ENCODE data around the gene SLC25A21.
"Not testable (repeated sequence)": the region's sequence is repeated elsewhere in the genome, so short reads cannot be mapped to it uniquely, and the experiment has no call there.

Gene SLC25A21

GRCh38 chr14:36884049-36884448, 288.4 kb downstream of the SLC25A21 start:
- no peak for TF ChIP-seq POLR2AphosphoS5 (IDR thresholded peaks at IDR 0.05; ENCODE audit: borderline replicate concordance, low read depth, low read length)
- Histone ChIP-seq H3K9ac (ENCODE audit: insufficient read length) (no peak overlapping the region), H3K27ac (no peak overlapping the region), H3K9me3 (ENCODE audit: low read depth, low read length) (no peaks in the 10 kb centered on the region; the same call in 1 of the 2 replicates), H3K4me3 (no peak overlapping the region), H3K36me3 (ENCODE audit: insufficient read depth, low read length) (no peaks in the 10 kb centered on the region)
- no peak for DNase-seq (ENCODE audit: low read depth, low spot score)

DNA sequence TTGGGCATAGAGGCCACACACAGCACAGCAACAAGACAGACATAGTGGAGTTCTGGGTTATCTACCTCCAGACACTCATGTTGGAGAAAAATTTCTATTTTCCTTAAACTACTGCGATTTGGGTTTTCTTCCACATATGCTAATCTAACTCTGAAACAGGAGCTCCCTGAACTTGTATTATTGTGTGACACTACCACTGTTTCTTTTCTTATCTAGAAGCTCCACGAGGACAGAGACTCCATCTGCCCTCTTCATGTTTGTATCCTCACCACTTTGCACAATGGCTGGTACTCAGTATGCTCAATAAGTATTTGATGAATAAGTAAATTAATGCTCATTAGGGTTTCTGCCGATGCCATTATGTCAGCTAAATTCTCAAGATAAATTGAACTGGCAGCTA, 292.1 kb downstream of the SLC25A21 start:
- H3K27ac ChIP-seq: no peak overlapping the region
- DNase-seq (ENCODE audit: low read depth, low spot score): no peak
- TF ChIP-seq POLR2AphosphoS5 (IDR thresholded peaks at IDR 0.05; ENCODE audit: borderline replicate concordance, low read depth, low read length) (no peak), FOXP2 (optimal IDR thresholded peaks at IDR 0.05; ENCODE audit: control extremely low read depth, extremely low read length, insufficient read depth) (no peak), EZH2 (IDR thresholded peaks at IDR 0.05) (no peak)
- H3K36me3 ChIP-seq (ENCODE audit: insufficient read depth, low read length): no peaks in the 10 kb centered on the region
- no peak overlapping the region for H3K4me3 ChIP-seq
- H3K9me3 ChIP-seq (ENCODE audit: low read depth, low read length): no peaks in the 10 kb centered on the region; the same call in 1 of the 2 replicates
- H3K9ac ChIP-seq (ENCODE audit: insufficient read length): no peak overlapping the region

DNA sequence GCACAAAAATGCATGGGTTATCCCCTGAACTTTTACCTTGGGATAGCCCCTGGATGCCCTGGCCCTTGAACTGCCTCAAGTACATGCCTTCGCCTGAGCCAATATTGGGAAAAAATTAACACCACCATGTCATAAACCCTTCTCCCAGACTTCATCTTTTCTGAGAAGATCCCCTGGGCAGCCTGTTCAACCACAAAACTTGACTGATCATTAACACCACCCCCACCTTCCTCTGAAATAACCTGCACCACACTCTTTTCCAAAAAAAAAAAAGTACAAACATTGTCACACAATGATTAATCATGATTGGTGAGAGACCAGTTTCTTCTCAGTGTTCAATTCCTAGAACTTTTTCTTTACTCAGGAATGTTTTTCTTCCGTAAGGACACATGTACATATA, 292.8 kb downstream of the SLC25A21 start:
- no peak overlapping the region for H3K9ac ChIP-seq (ENCODE audit: insufficient read length)
- no peak overlapping the region for H3K27ac ChIP-seq
- H3K9me3 ChIP-seq (ENCODE audit: low read depth, low read length): no peaks in the 10 kb centered on the region; the same call in 1 of the 2 replicates
- no peak for DNase-seq (ENCODE audit: low read depth, low spot score)
- H3K36me3 ChIP-seq (ENCODE audit: insufficient read depth, low read length): no peaks in the 10 kb centered on the region
- no peak for TF ChIP-seq POLR2AphosphoS5 (IDR thresholded peaks at IDR 0.05; ENCODE audit: borderline replicate concordance, low read depth, low read length)
- no peak for TF ChIP-seq FOXP2 (optimal IDR thresholded peaks at IDR 0.05; ENCODE audit: control extremely low read depth, extremely low read length, insufficient read depth)
- no peak overlapping the region for H3K4me3 ChIP-seq

GRCh38 chr14:36874396-36875138, 297.8 kb downstream of the SLC25A21 start:
- Histone ChIP-seq H3K4me3 (no peak overlapping the region), H3K27ac (no peak overlapping the region), H3K36me3 (ENCODE audit: insufficient read depth, low read length) (no peaks in the 10 kb centered on the region), H3K9ac (ENCODE audit: insufficient read length) (no peak overlapping the region), H3K9me3 (ENCODE audit: low read depth, low read length) (no peaks in the 10 kb centered on the region)
- TF ChIP-seq POLR2AphosphoS5 (IDR thresholded peaks at IDR 0.05; ENCODE audit: borderline replicate concordance, low read depth, low read length): no peak
- TF ChIP-seq FOXP2 (optimal IDR thresholded peaks at IDR 0.05; ENCODE audit: control extremely low read depth, extremely low read length, insufficient read depth): no peak
- no peak for TF ChIP-seq EZH2 (IDR thresholded peaks at IDR 0.05)
- no peak for DNase-seq (ENCODE audit: low read depth, low spot score)

- Histone ChIP-seq H3K4me3 (no peak overlapping the region), H3K36me3 (ENCODE audit: insufficient read depth, low read length) (no peaks in the 10 kb centered on the region), H3K9me3 (ENCODE audit: low read depth, low read length) (no peaks in the 10 kb centered on the region), H3K9ac (ENCODE audit: insufficient read length) (no peak overlapping the region), H3K27ac (no peak overlapping the region)
- no peak for TF ChIP-seq FOXP2 (optimal IDR thresholded peaks at IDR 0.05; ENCODE audit: control extremely low read depth, extremely low read length, insufficient read depth)
- no peak for TF ChIP-seq POLR2AphosphoS5 (IDR thresholded peaks at IDR 0.05; ENCODE audit: borderline replicate concordance, low read depth, low read length)
- no peak for TF ChIP-seq EZH2 (IDR thresholded peaks at IDR 0.05)
- no peak for DNase-seq (ENCODE audit: low read depth, low spot score)
These were observed 301.6 kb downstream of the SLC25A21 start for GRCh38 chr14:36870776-36871175.

- no peak for DNase-seq (ENCODE audit: low read depth, low spot score)
- Histone ChIP-seq H3K9ac (ENCODE audit: insufficient read length) (no peak overlapping the region), H3K9me3 (ENCODE audit: low read depth, low read length) (no peaks in the 10 kb centered on the region), H3K36me3 (ENCODE audit: insufficient read depth, low read length) (no peaks in the 10 kb centered on the region), H3K4me3 (no peak overlapping the region), H3K27ac (no peak overlapping the region)
- TF ChIP-seq POLR2AphosphoS5 (IDR thresholded peaks at IDR 0.05; ENCODE audit: borderline replicate concordance, low read depth, low read length) (no peak), EZH2 (IDR thresholded peaks at IDR 0.05) (no peak), FOXP2 (optimal IDR thresholded peaks at IDR 0.05; ENCODE audit: control extremely low read depth, extremely low read length, insufficient read depth) (no peak)
These were observed 303.3 kb downstream of the SLC25A21 start for GRCh38 chr14:36869125-36869524.

DNA sequence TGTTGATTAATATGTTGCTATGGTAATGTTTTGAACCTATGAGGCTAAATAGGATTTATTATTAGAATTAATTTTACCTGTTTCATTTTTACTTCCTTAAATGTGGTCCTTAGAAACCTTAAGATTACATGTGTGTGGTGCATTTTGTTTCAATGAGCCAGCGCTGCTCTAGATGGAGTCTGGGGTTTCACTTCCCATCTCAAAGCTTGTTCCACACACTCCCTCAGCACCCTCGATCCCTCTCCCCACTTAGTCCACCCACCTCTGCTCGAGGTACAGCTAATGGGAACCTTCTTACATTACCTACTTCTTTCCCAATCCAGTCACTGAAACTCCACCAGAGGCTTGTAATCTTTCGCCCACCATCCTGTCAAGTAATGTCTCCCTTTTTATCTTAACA, 305.5 kb downstream of the SLC25A21 start:
- Histone ChIP-seq H3K36me3 (ENCODE audit: insufficient read depth, low read length) (no peaks in the 10 kb centered on the region), H3K4me3 (no peak overlapping the region), H3K27ac (no peak overlapping the region), H3K9me3 (ENCODE audit: low read depth, low read length) (no peaks in the 10 kb centered on the region), H3K9ac (ENCODE audit: insufficient read length) (no peak overlapping the region)
- TF ChIP-seq POLR2AphosphoS5 (IDR thresholded peaks at IDR 0.05; ENCODE audit: borderline replicate concordance, low read depth, low read length) (no peak), FOXP2 (optimal IDR thresholded peaks at IDR 0.05; ENCODE audit: control extremely low read depth, extremely low read length, insufficient read depth) (no peak), EZH2 (IDR thresholded peaks at IDR 0.05) (no peak)
- DNase-seq (ENCODE audit: low read depth, low spot score): no peak

DNA sequence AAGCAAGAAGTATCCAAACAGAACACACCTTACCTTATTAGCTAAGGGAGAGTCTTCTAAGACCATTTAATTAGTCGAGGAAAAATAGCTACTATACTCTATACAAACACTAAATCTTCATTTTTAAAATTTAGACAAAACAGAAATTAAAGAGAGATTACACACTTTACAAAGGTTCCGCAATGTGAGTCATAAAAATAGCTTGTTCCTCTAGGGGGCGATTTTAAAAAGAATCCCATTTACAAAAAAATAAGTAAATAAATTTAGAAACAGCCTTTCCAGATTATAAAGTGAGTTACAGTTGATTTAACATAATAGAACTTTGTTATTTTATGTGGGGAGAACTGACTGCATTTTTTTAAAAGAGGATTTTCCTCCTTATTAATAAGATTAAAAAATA, 309.1 kb downstream of the SLC25A21 start:
- DNase-seq (ENCODE audit: low read depth, low spot score): no peak
- Histone ChIP-seq H3K36me3 (ENCODE audit: insufficient read depth, low read length) (no peaks in the 10 kb centered on the region), H3K9me3 (ENCODE audit: low read depth, low read length) (no peaks in the 10 kb centered on the region), H3K9ac (ENCODE audit: insufficient read length) (no peak overlapping the region), H3K27ac (no peak overlapping the region), H3K4me3 (no peak overlapping the region)
- no peak for TF ChIP-seq POLR2AphosphoS5 (IDR thresholded peaks at IDR 0.05; ENCODE audit: borderline replicate concordance, low read depth, low read length)

GRCh38 chr14:36862237-36862636, 310.2 kb downstream of the SLC25A21 start:
- not testable (repeated sequence) for H3K4me3 ChIP-seq; DNase-seq (ENCODE audit: low read depth, low spot score); H3K36me3 ChIP-seq (ENCODE audit: insufficient read depth, low read length); H3K9ac ChIP-seq (ENCODE audit: insufficient read length); H3K9me3 ChIP-seq (ENCODE audit: low read depth, low read length); H3K27ac ChIP-seq

Measured in SK-N-MC (cell line).